SH-SY5Y (cell line): ENCODE measurements around the gene CDC42SE2.

Source experiments
- GATA2 ChIP-seq: IDR thresholded peaks from 2 replicates; pipeline ENCODE4 v1.6.1; 2011; ENCODE audit warnings: mild to moderate bottlenecking, low read depth, low read length
- GATA3 ChIP-seq: IDR thresholded peaks from 2 replicates; pipeline ENCODE4 v1.6.1; 2011; ENCODE audit warnings: low read depth, mild to moderate bottlenecking, low read length, moderate library complexity

DNA sequence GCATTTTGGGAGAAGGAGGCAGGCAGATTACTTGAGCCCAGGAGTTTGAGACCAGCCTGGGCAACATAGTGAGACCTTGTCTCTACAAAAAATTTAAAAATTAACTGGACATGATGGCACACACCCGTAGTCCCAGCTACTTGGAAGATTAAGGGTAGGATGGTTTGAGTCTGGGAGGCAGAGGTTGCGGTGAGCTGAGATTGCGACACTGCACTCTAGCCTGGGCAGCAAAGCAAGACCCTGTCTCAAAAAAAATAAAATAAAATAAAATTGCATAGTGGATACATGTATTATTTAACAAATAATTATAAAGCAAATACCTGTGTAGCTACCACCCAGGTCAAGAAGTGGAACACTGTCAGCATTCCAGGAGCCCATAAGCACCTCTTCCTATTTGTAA, 90.1 kb downstream of the CDC42SE2 start:
- TF ChIP-seq GATA2 (no peak), GATA3 (no peak)
